H1 (cell line): ENCODE results near the gene GALNT12. TPM values are rescaled to one million over a fixed set of nuclear protein-coding genes. Genes with fewer than 3 reads are reported as not detected.

Experiments
- ASH2L ChIP-seq: fragments of 200-600, 300-600 bp; sonication (generic); IDR thresholded peaks from one replicate; pipeline ENCODE4 v1.7.1; 2017; ENCODE audit warnings: low read length
- CHD7 ChIP-seq: fragments of 300-600 bp; sonication (generic); IDR thresholded peaks from 2 replicates; pipeline ENCODE4 v1.7.1; 2012; ENCODE audit warnings: low read length, moderate library complexity, mild to moderate bottlenecking, inconsistent platforms; ENCODE audit not compliant: insufficient replicate concordance
- EP300 ChIP-seq, 2 experiments: IDR thresholded peaks; 1 replicate in 1 of 2; 2 replicates in 1 of 2; pipeline ENCODE4 v1.6.1; 2011 to 2012; ENCODE audit warnings: low read depth in 2 of 2, low read length in 2 of 2, mild to moderate bottlenecking in 2 of 2, borderline replicate concordance in 1 of 2, inconsistent platforms in 1 of 2, moderate library complexity in 1 of 2
- FOSL1 ChIP-seq: IDR thresholded peaks from 2 replicates; pipeline ENCODE4 v1.6.1; 2011; ENCODE audit warnings: mild to moderate bottlenecking, low read depth, low read length, moderate library complexity; ENCODE audit not compliant: insufficient read depth
- HDAC2 ChIP-seq, 2 experiments: fragments of 300-600 bp in 1 of 2; sonication (generic) in 1 of 2; IDR thresholded peaks; 2 replicates each; pipeline ENCODE4 v1.6.1; 2011 to 2012; ENCODE audit warnings: low read depth in 2 of 2, low read length in 2 of 2, mild to moderate bottlenecking in 2 of 2, moderate library complexity in 2 of 2, borderline replicate concordance in 1 of 2, inconsistent platforms in 1 of 2
- JUND ChIP-seq: IDR thresholded peaks from 2 replicates; pipeline ENCODE4 v1.6.1; 2011; ENCODE audit warnings: mild to moderate bottlenecking, improper control_type of control experiment, low read length
- MAFK ChIP-seq: IDR thresholded peaks from 2 replicates; pipeline ENCODE4 v1.6.1; 2012; ENCODE audit warnings: low read depth, mild to moderate bottlenecking, improper control_type of control experiment, low read length
- PHF8 ChIP-seq: fragments of 200-600 bp; sonication (generic); conservative IDR thresholded peaks from 2 replicates; pipeline ENCODE4 v1.7.1; 2012; ENCODE audit warnings: low read depth, mild to moderate bottlenecking, inconsistent platforms, low read length, moderate library complexity
- RFX5 ChIP-seq: IDR thresholded peaks from 2 replicates; pipeline ENCODE4 v1.6.1; 2011; ENCODE audit warnings: low read depth, low read length, improper control_type of control experiment, borderline replicate concordance
- polyA plus RNA-seq, 7 experiments: library from polyadenylated mRNA; depleted of rRNA in 3 of 7; stranded (reverse) in 5 of 7; unstranded in 2 of 7; fragments of >200 nt in 5 of 7; fragments of 200-250 nt in 2 of 7; gene quantifications; 1 replicate in 5 of 7; 2 replicates in 1 of 7; 4 replicates in 1 of 7; pipeline versions ENCODE4 v1.2.1 to v1.2.3, GENCODE V29; 2011 to 2013; ENCODE audit warnings: missing spikeins in 2 of 7, mixed read lengths in 2 of 7
- total RNA-seq: library from RNA; stranded (reverse); fragmentation: NEBNext Ultra II Directional; extraction: Animal tissue kit (Norgen Biotek cat#: 25700); gene quantifications from 2 replicates; pipeline ENCODE4 v1.2.1, GENCODE V29; 2021
- TF ChIP-seq, protein P1 (sequence below): IDR thresholded peaks from 2 replicates; pipeline ENCODE4 v1.6.1; 2011; ENCODE audit warnings: low read depth, mild to moderate bottlenecking, low read length; ENCODE audit not compliant: insufficient read depth

Gene GALNT12
- total and polyA plus RNA-seq, 2 of the 8 experiments (the other 6 are each of a cell fraction or from before 2014, with no cell fraction given): 16.2 to 19.6 TPM

DNA sequence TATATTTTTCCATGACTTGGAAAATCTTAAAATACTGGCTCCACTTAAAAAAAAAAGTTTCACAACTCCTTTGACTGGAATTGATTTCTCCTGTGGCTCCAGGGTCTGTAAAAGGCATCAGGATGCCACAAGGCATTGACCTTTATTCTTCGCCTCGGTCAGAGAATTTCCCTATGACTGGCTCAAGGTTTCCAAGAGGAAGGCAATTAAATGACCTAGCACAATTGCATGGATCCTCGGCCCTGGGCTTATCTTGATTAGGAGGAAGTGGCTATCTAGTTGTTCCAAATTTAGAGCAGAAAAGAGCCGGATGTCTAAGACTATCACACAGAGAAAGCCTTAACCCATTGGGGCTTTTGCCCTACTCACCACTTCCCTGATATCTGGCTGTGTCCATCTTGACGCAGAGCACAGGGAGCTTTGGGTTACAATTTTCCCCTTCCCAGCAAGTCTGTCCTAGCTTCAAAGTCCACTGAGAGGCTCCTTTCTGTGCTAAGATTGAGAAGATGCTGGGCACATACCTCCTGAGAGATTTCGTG, 79.3 kb downstream of the GALNT12 start (continued):
- TF ChIP-seq CHD7 (no peak), FOSL1 (no peak), HDAC2 (IDR thresholded peaks at IDR 0.05; ENCODE audit: borderline replicate concordance in 1 of 2, low read depth in 2 of 2, low read length in 2 of 2) (no peak), EP300 (IDR thresholded peaks at IDR 0.05; ENCODE audit: borderline replicate concordance in 1 of 2, low read depth in 2 of 2, low read length in 2 of 2) (no peak), RFX5 (no peak), JUND (no peak), ASH2L (no peak), PHF8 (no peak), MAFK (no peak)
- TF ChIP-seq, protein P1, sequence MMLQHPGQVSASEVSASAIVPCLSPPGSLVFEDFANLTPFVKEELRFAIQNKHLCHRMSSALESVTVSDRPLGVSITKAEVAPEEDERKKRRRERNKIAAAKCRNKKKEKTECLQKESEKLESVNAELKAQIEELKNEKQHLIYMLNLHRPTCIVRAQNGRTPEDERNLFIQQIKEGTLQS: no peak
